Tibial artery (tissue), 4 donors: ENCODE data around the gene KRT31.
"Not testable (repeated sequence)": the region's sequence is repeated elsewhere in the genome, so short reads cannot be mapped to it uniquely, and the experiment has no call there.

ENCODE experiments used
- DNase-seq, 2 donors: peaks; one replicate each; pipeline ENCODE4 v3.0.0-alpha.2; 2019
- H3K27ac ChIP-seq, 2 donors: fragments of 200-600 bp; sonication (generic) in 1 of 2; 1 replicate in 1 of 2; 2 replicates in 1 of 2; pipeline ENCODE4 v1.5.1; 2018 to 2019; ENCODE audit warnings: mild to moderate bottlenecking in 1 of 2
- H3K27me3 ChIP-seq, 2 donors: fragments of 200-600 bp; sonication (generic) in 1 of 2; one replicate each; pipeline versions ENCODE4 v1.5.1 to v1.6.0; 2016 to 2019
- H3K36me3 ChIP-seq, 3 donors: fragments of 200-600 bp; sonication (generic) in 2 of 3; one replicate each; pipeline ENCODE4 v1.5.1; 2016 to 2019; ENCODE audit warnings: mild to moderate bottlenecking in 2 of 3
- H3K4me1 ChIP-seq, 4 donors: fragments of 200-600 bp; sonication (generic) in 2 of 4; 1 replicate in 3 of 4; 2 replicates in 1 of 4; pipeline ENCODE4 v1.5.1; 2016 to 2019
- H3K4me3 ChIP-seq, 2 donors: fragments of 200-600 bp; sonication (generic) in 1 of 2; 1 replicate in 1 of 2; 2 replicates in 1 of 2; pipeline ENCODE4 v1.5.1; 2018 to 2019; ENCODE audit warnings: mild to moderate bottlenecking in 2 of 2
- H3K9me3 ChIP-seq, 3 donors: fragments of 200-600 bp; sonication (generic) in 1 of 3; one replicate each; pipeline ENCODE4 v1.5.1; 2016 to 2019
- CTCF ChIP-seq, 2 experiments: fragments of 200-600 bp in 1 of 2; fragments of 450-650 bp in 1 of 2; IDR thresholded peaks; one replicate each; pipeline ENCODE4 v1.5.1; 2017 to 2019; ENCODE audit warnings: antibody characterized with exemption in 2 of 2, mild to moderate bottlenecking in 1 of 2, moderate library complexity in 1 of 2
- intact Hi-C: fragments of 100-400 bp; cut with DNase I; formaldehyde crosslinking; loops from one replicate; pipeline ENCODE4 v1.15.0; 2023; ENCODE audit warnings: low total_unique reads

Gene KRT31

GRCh38 chr17:41354536-41354935, 42.9 kb downstream of the KRT31 start:
- H3K36me3 ChIP-seq: no peaks in the 10 kb centered on the region
- DNase-seq: no peak
- intact Hi-C loops: no loop called here
- H3K4me3 ChIP-seq: no peak overlapping the region
- H3K9me3 ChIP-seq: peaks cover 0 to 5% (median 0%) of the 10 kb centered on the region in 3 donors
- no peak overlapping the region for H3K27ac ChIP-seq
- no peak for TF ChIP-seq CTCF (IDR thresholded peaks at IDR 0.05)
- no peaks in the 10 kb centered on the region for H3K27me3 ChIP-seq
- no peaks in the 10 kb centered on the region for H3K4me1 ChIP-seq

- TF ChIP-seq CTCF (IDR thresholded peaks at IDR 0.05): no peak
- H3K27ac ChIP-seq: no peak overlapping the region
- H3K27me3 ChIP-seq: no peaks in the 10 kb centered on the region
Observed at GRCh38 chr17:41352597-41353366, 44.6 kb downstream of the KRT31 start.

GRCh38 chr17:41351177-41351576, 46.2 kb downstream of the KRT31 start:
- no peak for TF ChIP-seq CTCF (IDR thresholded peaks at IDR 0.05)
- H3K4me3 ChIP-seq: no peak overlapping the region
- no peaks in the 10 kb centered on the region for H3K36me3 ChIP-seq
- no peaks in the 10 kb centered on the region for H3K27me3 ChIP-seq
- no peak overlapping the region for H3K27ac ChIP-seq
- no peak for DNase-seq
- peaks cover 0 to 2% (median 0%) of the 10 kb centered on the region in 3 donors for H3K9me3 ChIP-seq
- intact Hi-C loops: no loop called here
- H3K4me1 ChIP-seq: no peaks in the 10 kb centered on the region

More at GRCh38 chr17:41352597-41353366, 44.6 kb downstream of the KRT31 start:
- no peak overlapping the region for H3K4me3 ChIP-seq
- H3K36me3 ChIP-seq: no peaks in the 10 kb centered on the region
- no peaks in the 10 kb centered on the region for H3K4me1 ChIP-seq
- H3K9me3 ChIP-seq: peaks cover 0 to 5% (median 0%) of the 10 kb centered on the region in 3 donors
- DNase-seq: no peak
- intact Hi-C loops: no loop called here

- H3K4me3 ChIP-seq, DNase-seq, H3K27me3 ChIP-seq, H3K27ac ChIP-seq, H3K36me3 ChIP-seq, intact Hi-C loops, H3K9me3 ChIP-seq, H3K4me1 ChIP-seq: not testable (repeated sequence)
Observed at GRCh38 chr17:41350381-41350878, 47.0 kb downstream of the KRT31 start, which contains the start of gene KRT33A. Gene KRT33A, minus strand, starts transcription at chr17:41350828. Its CDS starts 61 bp downstream, at chr17:41350767.

GRCh38 chr17:41347869-41348760, 49.3 kb downstream of the KRT31 start:
- no peak for DNase-seq
- H3K9me3 ChIP-seq: no peaks in the 10 kb centered on the region
- no peak overlapping the region for H3K27ac ChIP-seq
- no peak for TF ChIP-seq CTCF (IDR thresholded peaks at IDR 0.05)
- no peaks in the 10 kb centered on the region for H3K36me3 ChIP-seq
- no peaks in the 10 kb centered on the region for H3K27me3 ChIP-seq
- no peaks in the 10 kb centered on the region for H3K4me1 ChIP-seq
- intact Hi-C loops: no loop called here
- no peak overlapping the region for H3K4me3 ChIP-seq

GRCh38 chr17:41346421-41346820, 51.0 kb downstream of the KRT31 start:
- H3K27me3 ChIP-seq, H3K4me1 ChIP-seq, H3K27ac ChIP-seq, H3K36me3 ChIP-seq, DNase-seq, H3K4me3 ChIP-seq, intact Hi-C loops, H3K9me3 ChIP-seq: not testable (repeated sequence)
